ENCODE measurements around the gene FHIT.
"Not testable (repeated sequence)": the region's sequence is repeated elsewhere in the genome, so short reads cannot be mapped to it uniquely, and the experiment has no call there.

The FHIT gene

GRCh38 chr3:60696428-60697125 is 554.7 kb downstream of the FHIT start:
- DNase-seq: no peak

GRCh38 chr3:60675424-60675823 is 575.8 kb downstream of the FHIT start:
- DNase-seq: no peak

GRCh38 chr3:60674870-60675269 is 576.4 kb downstream of the FHIT start:
- no peak for DNase-seq

GRCh38 chr3:60673123-60673522 is 578.1 kb downstream of the FHIT start:
- DNase-seq: no peak

GRCh38 chr3:60672337-60672736 is 578.9 kb downstream of the FHIT start:
- DNase-seq: not testable (repeated sequence)

GRCh38 chr3:60669636-60670035 is 581.6 kb downstream of the FHIT start:
- DNase-seq: no peak

GRCh38 chr3:60660026-60660425 is 591.2 kb downstream of the FHIT start:
- no peak for DNase-seq

GRCh38 chr3:60659098-60659497 is 592.2 kb downstream of the FHIT start:
- no peak for DNase-seq

GRCh38 chr3:60657972-60658371 is 593.3 kb downstream of the FHIT start:
- DNase-seq: no peak

- no peak for DNase-seq
Observed at GRCh38 chr3:60652829-60653228, 598.4 kb downstream of the FHIT start.

GRCh38 chr3:60651799-60652198 is 599.5 kb downstream of the FHIT start:
- no peak for DNase-seq

GRCh38 chr3:60650171-60650570 is 601.1 kb downstream of the FHIT start:
- peak; percentile 18 for DNase-seq

GRCh38 chr3:60645801-60646200 is 605.5 kb downstream of the FHIT start:
- DNase-seq: peak; percentile 9

GRCh38 chr3:60643831-60644230 is 607.4 kb downstream of the FHIT start:
- DNase-seq: no peak

- no peak for DNase-seq
Observed at GRCh38 chr3:60641354-60641753, 609.9 kb downstream of the FHIT start.

- DNase-seq: peak; percentile 31
Observed at GRCh38 chr3:60636846-60637245, 614.4 kb downstream of the FHIT start.

GRCh38 chr3:60633644-60634043 is 617.6 kb downstream of the FHIT start:
- peak; percentile 33 for DNase-seq

GRCh38 chr3:60631509-60631908 is 619.7 kb downstream of the FHIT start:
- no peak for DNase-seq

GRCh38 chr3:60630953-60631352 is 620.3 kb downstream of the FHIT start:
- DNase-seq: no peak

- DNase-seq: no peak
Observed at GRCh38 chr3:60629816-60630215, 621.4 kb downstream of the FHIT start.

GRCh38 chr3:60622349-60622748 is 628.9 kb downstream of the FHIT start:
- DNase-seq: no peak

- no peak for DNase-seq
Observed at GRCh38 chr3:60617188-60617587, 634.1 kb downstream of the FHIT start.

- DNase-seq: no peak
Observed at GRCh38 chr3:60613769-60614303, 637.4 kb downstream of the FHIT start.

- peak; percentile 85 for DNase-seq
Observed at GRCh38 chr3:60610441-60611112, 640.7 kb downstream of the FHIT start.

All from fibroblast of skin of scalp (primary cell).